Tibial nerve (tissue), 4 donors: ENCODE results near the gene G3BP1. TPM values are rescaled to one million over a fixed set of nuclear protein-coding genes. Genes with fewer than 3 reads are reported as not detected.
"Not testable (repeated sequence)": the region's sequence is repeated elsewhere in the genome, so short reads cannot be mapped to it uniquely, and the experiment has no call there.

Source experiments
- DNase-seq, 2 donors: peaks; one replicate each; pipeline ENCODE4 v3.0.0-alpha.2; 2019; ENCODE audit warnings: low spot score in 2 of 2
- H3K27ac ChIP-seq, 4 donors: fragments of 200-600 bp; sonication (generic) in 3 of 4; one replicate each; pipeline ENCODE4 v1.5.1; 2017 to 2019; ENCODE audit warnings: mild to moderate bottlenecking in 1 of 4
- H3K27me3 ChIP-seq, 2 donors: fragments of 200-600 bp; sonication (generic) in 1 of 2; one replicate each; pipeline versions ENCODE4 v1.5.1 to v1.6.0; 2017 to 2019
- H3K36me3 ChIP-seq, 3 donors: fragments of 200-600 bp; sonication (generic); one replicate each; pipeline ENCODE4 v1.5.1; 2018 to 2019
- H3K4me1 ChIP-seq, 4 donors: fragments of 200-600 bp; sonication (generic) in 3 of 4; one replicate each; pipeline ENCODE4 v1.5.1; 2017 to 2019
- H3K4me3 ChIP-seq, 4 donors: fragments of 200-600 bp; sonication (generic) in 3 of 4; one replicate each; pipeline ENCODE4 v1.5.1; 2017 to 2019; ENCODE audit warnings: mild to moderate bottlenecking in 1 of 4, moderate library complexity in 1 of 4
- H3K9me3 ChIP-seq, 4 donors: fragments of 200-600 bp; sonication (generic) in 3 of 4; one replicate each; pipeline ENCODE4 v1.5.1; 2017 to 2019
- CTCF ChIP-seq, 5 experiments: fragments of 200-600 bp in 3 of 5; fragments of 450-650 bp in 2 of 5; sonication (generic) in 3 of 5; IDR thresholded peaks; one replicate each; pipeline ENCODE4 v1.5.1; 2016 to 2019; ENCODE audit warnings: antibody characterized with exemption in 5 of 5, mild to moderate bottlenecking in 3 of 5, moderate library complexity in 2 of 5
- EP300 ChIP-seq, 2 donors: sonication (generic); formaldehyde crosslinking; IDR thresholded peaks; one replicate each; pipeline ENCODE4 v1.6.1; 2017; ENCODE audit warnings: antibody characterized with exemption in 2 of 2, mild to moderate bottlenecking in 1 of 2
- POLR2A ChIP-seq, 2 donors: fragments of 450-650 bp; IDR thresholded peaks; one replicate each; pipeline ENCODE4 v1.6.1; 2017; ENCODE audit warnings: antibody characterized with exemption in 2 of 2, mild to moderate bottlenecking in 2 of 2, moderate library complexity in 2 of 2
- WGBS, 2 donors: methylation state at CpG; one replicate each; pipeline ENCODE4 v1.1.5; 2018; 5-methylcytosine and 5-hydroxymethylcytosine counted together
- total RNA-seq, 4 donors: library from RNA; depleted of rRNA; stranded (reverse); fragments of >200 nt; gene quantifications; one replicate each; pipeline ENCODE4 v1.1.0, GENCODE V29; 2016

Gene G3BP1
- total RNA-seq, 4 donors from 2014 or later, result 78.2 to 86.7 (median 84.3) TPM

- peaks cover 0 to 3% (median 0%) of the 10 kb centered on the region in 3 donors for H3K36me3 ChIP-seq
- H3K27me3 ChIP-seq, result no peaks in the 10 kb centered on the region
- WGBS, 2 donors, result 90 to 100% methylated on average over 1 of the region's 1 CpG
- H3K4me1 ChIP-seq, result no peaks in the 10 kb centered on the region
- H3K9me3 ChIP-seq, result peaks cover 0 to 34% (median 0%) of the 10 kb centered on the region in 4 donors
- TF ChIP-seq CTCF (IDR thresholded peaks at IDR 0.05), result no peak
- no peak for TF ChIP-seq EP300 (IDR thresholded peaks at IDR 0.05)
- TF ChIP-seq POLR2A (IDR thresholded peaks at IDR 0.05), result no peak
- DNase-seq, result no peak
- no peak overlapping the region for H3K4me3 ChIP-seq
- H3K27ac ChIP-seq, result no peak overlapping the region
Observed at GRCh38 chr5:151829370-151829769, 57.6 kb downstream of the G3BP1 start.

DNA sequence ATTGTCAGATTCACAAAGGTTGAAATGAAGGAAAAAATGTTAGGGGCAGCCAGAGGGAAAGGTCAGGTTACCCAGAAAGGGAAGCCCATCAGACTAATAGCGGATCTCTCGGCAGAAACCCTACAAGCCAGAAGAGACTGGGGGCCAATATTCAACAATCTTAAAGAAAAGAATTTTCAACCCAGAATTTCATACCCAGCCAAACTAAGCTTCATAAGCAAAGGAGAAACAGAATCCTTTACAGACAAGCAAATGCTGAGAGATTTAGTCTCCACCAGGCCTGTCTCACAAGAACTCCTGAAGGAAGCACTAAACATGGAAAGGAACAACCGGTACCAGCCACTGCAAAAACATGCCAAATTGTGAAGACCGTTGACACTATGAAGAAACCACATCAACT is 61.1 kb downstream of the G3BP1 start:
- 96 to 97% methylated on average over 4 of the region's 4 CpGs for WGBS, 2 donors
- not testable (repeated sequence) for DNase-seq, H3K36me3 ChIP-seq, H3K4me1 ChIP-seq, H3K27ac ChIP-seq, H3K27me3 ChIP-seq, H3K4me3 ChIP-seq
- H3K9me3 ChIP-seq, result peaks cover 0 to 67% (median 6%) of the 10 kb centered on the region in 4 donors

GRCh38 chr5:151846765-151847164 is 75.0 kb downstream of the G3BP1 start:
- Histone ChIP-seq H3K27me3 (no peaks in the 10 kb centered on the region), H3K36me3 (no peaks in the 10 kb centered on the region), H3K4me3 (no peak overlapping the region), H3K9me3 (peaks cover 0 to 16% (median 0%) of the 10 kb centered on the region in 4 donors), H3K4me1 (no peaks in the 10 kb centered on the region), H3K27ac (no peak overlapping the region)
- DNase-seq, result no peak
- TF ChIP-seq POLR2A (IDR thresholded peaks at IDR 0.05) (no peak), CTCF (IDR thresholded peaks at IDR 0.05) (no peak), EP300 (IDR thresholded peaks at IDR 0.05) (no peak)

GRCh38 chr5:151847871-151848270 is 76.1 kb downstream of the G3BP1 start:
- Histone ChIP-seq H3K4me3 (no peak overlapping the region), H3K27ac (no peak overlapping the region), H3K27me3 (no peaks in the 10 kb centered on the region), H3K4me1 (no peaks in the 10 kb centered on the region), H3K36me3 (no peaks in the 10 kb centered on the region), H3K9me3 (peaks cover 0 to 12% (median 0%) of the 10 kb centered on the region in 4 donors)
- TF ChIP-seq CTCF (IDR thresholded peaks at IDR 0.05) (no peak), EP300 (IDR thresholded peaks at IDR 0.05) (no peak), POLR2A (IDR thresholded peaks at IDR 0.05) (no peak)
- 78 to 89% methylated on average over 1 of the region's 1 CpG for WGBS, 2 donors
- no peak for DNase-seq

DNA sequence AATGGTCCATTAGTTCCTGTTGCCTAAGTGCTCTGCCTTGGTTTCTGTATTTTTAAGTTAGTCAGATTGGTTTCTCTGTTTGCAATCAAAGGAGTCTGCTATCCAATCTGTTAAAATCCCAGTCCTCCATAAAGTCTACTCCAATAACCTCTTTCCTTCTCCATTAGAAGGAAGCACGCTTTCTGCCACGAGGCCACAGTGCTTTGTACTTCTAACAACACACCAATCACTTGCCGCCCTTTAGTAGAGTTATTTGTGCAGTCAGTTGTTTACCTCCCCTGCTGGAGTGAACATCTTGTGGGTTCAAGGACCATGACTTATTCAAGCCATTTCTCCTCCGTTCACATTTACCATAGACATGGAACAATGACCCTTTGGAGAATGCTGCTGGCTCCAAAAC is 83.9 kb downstream of the G3BP1 start:
- H3K4me3 ChIP-seq, result no peak overlapping the region
- TF ChIP-seq EP300 (IDR thresholded peaks at IDR 0.05) (no peak), CTCF (IDR thresholded peaks at IDR 0.05) (no peak), POLR2A (IDR thresholded peaks at IDR 0.05) (no peak)
- H3K36me3 ChIP-seq, result no peaks in the 10 kb centered on the region
- H3K27me3 ChIP-seq, result no peaks in the 10 kb centered on the region
- 79 to 81% methylated on average over 4 of the region's 4 CpGs for WGBS, 2 donors
- H3K4me1 ChIP-seq, result no peaks in the 10 kb centered on the region
- no peak overlapping the region for H3K27ac ChIP-seq
- DNase-seq, result no peak
- no peaks in the 10 kb centered on the region for H3K9me3 ChIP-seq

- Histone ChIP-seq H3K27ac (no peak overlapping the region), H3K27me3 (no peaks in the 10 kb centered on the region), H3K4me1 (no peaks in the 10 kb centered on the region), H3K36me3 (no peaks in the 10 kb centered on the region), H3K9me3 (no peaks in the 10 kb centered on the region), H3K4me3 (no peak overlapping the region)
- TF ChIP-seq POLR2A (IDR thresholded peaks at IDR 0.05), result no peak
- DNase-seq, result no peak
- WGBS, 2 donors, result 77 to 82% methylated on average over 5 of the region's 5 CpGs
Observed at GRCh38 chr5:151856861-151857260, 85.1 kb downstream of the G3BP1 start.

DNA sequence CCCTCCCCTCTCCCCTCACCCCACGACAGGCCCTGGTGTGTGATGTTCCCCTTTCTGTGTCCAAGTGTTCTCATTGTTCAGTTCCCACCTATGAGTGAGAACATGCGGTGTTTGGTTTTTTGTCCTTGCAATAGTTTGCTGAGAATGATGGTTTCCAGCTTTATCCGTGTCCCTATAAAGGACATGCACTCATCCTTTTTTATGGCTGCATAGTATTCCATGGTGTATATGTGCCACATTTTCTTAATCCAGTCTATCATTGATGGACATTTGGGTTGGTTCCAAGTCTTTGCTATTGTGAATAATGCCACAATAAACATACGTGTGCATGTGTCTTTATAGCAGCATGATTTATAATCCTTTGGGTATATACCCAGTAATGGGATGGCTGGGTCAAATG is 89.1 kb downstream of the G3BP1 start:
- DNase-seq, H3K36me3 ChIP-seq, H3K9me3 ChIP-seq, H3K27me3 ChIP-seq, H3K27ac ChIP-seq, H3K4me1 ChIP-seq, H3K4me3 ChIP-seq: not testable (repeated sequence)
- WGBS, 2 donors, result 89 to 95% methylated on average over 4 of the region's 4 CpGs
